A673 (cell line): ENCODE measurements around the gene STEAP3.

ENCODE experiments used
- CTCF ChIP-seq: fragments of 300-800, 200-600 bp; sonication (generic); conservative IDR thresholded peaks from 2 replicates; pipeline ENCODE4 v1.5.1; 2017; ENCODE audit warnings: low read depth, mild to moderate bottlenecking, antibody characterized with exemption, low read length, moderate library complexity, mixed read lengths
- EZH2 ChIP-seq: fragments of 200-600 bp; sonication (generic); IDR thresholded peaks from 2 replicates; pipeline ENCODE4 v1.6.1; 2017; ENCODE audit warnings: borderline replicate concordance, low read depth, mild to moderate bottlenecking, mixed read lengths, antibody characterized with exemption, low read length; ENCODE audit not compliant: poor library complexity, severe bottlenecking

- TF ChIP-seq CTCF = no peak
- TF ChIP-seq EZH2 = no peak
These were observed 6.1 kb downstream of the STEAP3 start for GRCh38 chr2:119229716-119230115.
